OCI-LY1 (cell line): ENCODE measurements around the gene NSG1.

Experiments
- H2AFZ ChIP-seq: fragments of 200-600 bp; sonication (generic), shearing (Covaris generic); 2 replicates; pipeline ENCODE4 v1.6.0; 2014; ENCODE audit warnings: antibody characterized with exemption, mild to moderate bottlenecking, low read length
- H3F3A ChIP-seq: fragments of 200-600 bp; sonication (generic), shearing (Covaris generic); 2 replicates; pipeline ENCODE4 v1.6.0; 2014; ENCODE audit warnings: mild to moderate bottlenecking, antibody characterized with exemption, low read length, moderate library complexity; ENCODE audit not compliant: insufficient read depth
- H3K27ac ChIP-seq: fragments of 200-600 bp; sonication (generic); 2 replicates; pipeline ENCODE4 v1.5.1; 2014; ENCODE audit warnings: low read length, mixed run types, mild to moderate bottlenecking, low read depth; ENCODE audit not compliant: poor library complexity, severe bottlenecking
- H3K27me3 ChIP-seq: fragments of 200-600 bp; sonication (generic); 2 replicates; pipeline ENCODE4 v1.6.0; 2014; ENCODE audit warnings: antibody characterized with exemption, mild to moderate bottlenecking, low read length, moderate library complexity; ENCODE audit not compliant: insufficient read depth
- H3K36me3 ChIP-seq: fragments of 200-600 bp; sonication (generic); 2 replicates; pipeline ENCODE4 v1.6.1; 2014; ENCODE audit warnings: mild to moderate bottlenecking, antibody characterized with exemption, low read length, moderate library complexity, mixed read lengths; ENCODE audit not compliant: insufficient read depth
- H3K4me1 ChIP-seq: fragments of 200-600 bp; sonication (generic); 2 replicates; pipeline ENCODE4 v1.5.1; 2014; ENCODE audit warnings: mild to moderate bottlenecking, low read length, moderate library complexity; ENCODE audit not compliant: insufficient read depth, severe bottlenecking
- H3K4me2 ChIP-seq: fragments of 200-600 bp; sonication (generic), shearing (Covaris generic); 2 replicates; pipeline ENCODE4 v1.6.1; 2014; ENCODE audit warnings: low read length
- H3K4me3 ChIP-seq: fragments of 200-600 bp; sonication (generic); 2 replicates; pipeline ENCODE4 v1.5.1; 2014; ENCODE audit warnings: low read length, low read depth, mild to moderate bottlenecking, mixed read lengths; ENCODE audit not compliant: poor library complexity, severe bottlenecking
- H3K79me2 ChIP-seq: fragments of 200-600 bp; shearing (Covaris generic); 2 replicates; pipeline ENCODE4 v1.6.1; 2016; ENCODE audit warnings: mixed run types, low read length, mixed read lengths; ENCODE audit not compliant: insufficient read depth
- H3K9ac ChIP-seq: fragments of 200-600 bp; sonication (generic), shearing (Covaris generic); 2 replicates; pipeline ENCODE4 v1.6.1; 2014; ENCODE audit warnings: mild to moderate bottlenecking, low read length, mixed read lengths
- H3K9me2 ChIP-seq: fragments of 200-600 bp; sonication (generic), shearing (Covaris generic); 2 replicates; pipeline ENCODE4 v1.6.1; 2014; ENCODE audit warnings: low read depth, mild to moderate bottlenecking, low read length, mixed read lengths
- H3K9me3 ChIP-seq: fragments of 200-600 bp; shearing (Covaris generic); 2 replicates; pipeline ENCODE4 v1.6.1; 2014; ENCODE audit warnings: low read length, mixed read lengths
- H4K20me1 ChIP-seq: fragments of 200-600 bp; sonication (generic), shearing (Covaris generic); 2 replicates; pipeline ENCODE4 v1.6.0; 2016; ENCODE audit warnings: mild to moderate bottlenecking, low read length; ENCODE audit not compliant: insufficient read depth
- CTCF ChIP-seq: fragments of 200-600 bp; sonication (generic), shearing (Covaris generic); IDR thresholded peaks from 2 replicates; pipeline ENCODE4 v1.5.1; 2017; ENCODE audit warnings: mild to moderate bottlenecking, antibody characterized with exemption, low read length, moderate library complexity, mixed read lengths
- EZH2 ChIP-seq: fragments of 200-600 bp; sonication (generic), shearing (Covaris generic); IDR thresholded peaks from 2 replicates; pipeline ENCODE4 v1.8.0; 2017; ENCODE audit warnings: borderline replicate concordance, mixed run types, mild to moderate bottlenecking, antibody characterized with exemption, low read length, moderate library complexity, mixed read lengths

NSG1 gene

GRCh38 chr4:4411906-4412305 lies 25.0 kb downstream of the NSG1 start:
- H3K9me2 ChIP-seq: no peaks in the 10 kb centered on the region
- no peak for TF ChIP-seq CTCF
- no peak for TF ChIP-seq EZH2
- H3F3A ChIP-seq: no peaks in the 10 kb centered on the region
- H3K36me3 ChIP-seq: peaks cover 34% of the 10 kb centered on the region
- H3K9ac ChIP-seq: no peak overlapping the region
- no peak overlapping the region for H3K4me2 ChIP-seq
- no peaks in the 10 kb centered on the region for H4K20me1 ChIP-seq
- no peaks in the 10 kb centered on the region for H3K9me3 ChIP-seq
- H3K27ac ChIP-seq: no peak overlapping the region
- H3K4me3 ChIP-seq: no peak overlapping the region
- H2AFZ ChIP-seq: no peak overlapping the region
- H3K27me3 ChIP-seq: no peaks in the 10 kb centered on the region
- H3K4me1 ChIP-seq: peaks cover 13% of the 10 kb centered on the region
- H3K79me2 ChIP-seq: no peaks in the 10 kb centered on the region

DNA sequence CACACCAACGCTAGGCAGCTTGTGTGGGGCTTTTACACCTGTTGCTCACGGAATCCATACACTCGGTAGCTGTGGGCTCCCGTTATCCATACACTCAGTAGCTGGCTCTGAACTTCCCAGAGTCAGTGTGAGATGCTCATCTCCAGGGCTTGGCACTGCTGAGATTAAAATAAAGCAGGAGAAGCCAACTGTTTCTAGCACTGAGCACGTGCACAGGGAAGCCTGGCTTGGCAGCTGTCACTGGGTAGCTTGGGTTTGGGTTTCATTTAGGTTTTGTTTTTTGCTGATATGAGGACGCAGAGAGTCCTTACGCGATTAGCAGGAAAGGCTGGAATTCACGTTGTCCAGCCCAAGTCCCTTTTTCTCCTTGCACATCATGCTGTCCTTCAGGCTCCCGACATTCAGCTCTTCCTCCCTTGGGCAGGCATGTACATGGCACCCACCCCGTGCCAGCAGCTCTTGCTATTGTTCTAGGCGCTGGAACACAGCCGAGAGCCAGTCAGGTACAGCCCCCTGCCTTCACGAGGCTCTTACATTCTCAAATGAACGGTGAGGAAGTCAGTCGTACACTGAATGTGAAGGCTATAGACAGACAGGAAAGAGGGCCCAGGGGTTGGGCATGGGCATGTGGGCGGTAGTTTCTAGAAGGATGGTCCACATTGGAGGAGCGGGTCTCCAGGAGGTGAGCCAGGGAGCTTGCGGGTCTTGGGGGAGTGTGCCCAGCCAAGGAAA lies 25.9 kb downstream of the NSG1 start:
- no peaks in the 10 kb centered on the region for H3K9me2 ChIP-seq
- H3K36me3 ChIP-seq: peaks cover 43% of the 10 kb centered on the region
- H3K27me3 ChIP-seq: no peaks in the 10 kb centered on the region
- H3F3A ChIP-seq: no peaks in the 10 kb centered on the region
- TF ChIP-seq CTCF (no peak), EZH2 (no peak)
- no peaks in the 10 kb centered on the region for H4K20me1 ChIP-seq
- H3K4me1 ChIP-seq: peaks cover 4% of the 10 kb centered on the region
- H3K27ac ChIP-seq: no peak overlapping the region
- no peaks in the 10 kb centered on the region for H3K79me2 ChIP-seq
- no peak overlapping the region for H2AFZ ChIP-seq
- H3K4me3 ChIP-seq: no peak overlapping the region
- no peak overlapping the region for H3K9ac ChIP-seq
- no peaks in the 10 kb centered on the region for H3K9me3 ChIP-seq
- no peak overlapping the region for H3K4me2 ChIP-seq

DNA sequence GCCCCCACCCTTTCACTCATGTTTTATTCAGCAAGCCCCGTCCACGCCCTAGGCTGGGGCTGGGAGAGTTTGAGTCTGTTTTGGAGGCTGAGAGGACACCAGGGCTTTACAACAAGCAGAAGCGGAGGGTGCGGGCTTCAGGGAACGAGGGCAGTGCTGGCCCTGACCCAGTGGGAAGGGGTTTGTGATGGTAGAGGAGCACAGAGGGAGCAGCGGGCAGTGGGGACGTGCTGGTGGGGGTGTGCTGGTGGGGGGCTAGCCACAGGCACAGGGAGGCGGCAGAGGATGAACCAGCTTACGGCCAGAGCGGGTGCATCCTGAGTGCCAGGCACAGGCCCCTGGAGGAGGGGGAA lies 26.4 kb downstream of the NSG1 start:
- no peaks in the 10 kb centered on the region for H3K9me2 ChIP-seq
- H4K20me1 ChIP-seq: no peaks in the 10 kb centered on the region
- no peaks in the 10 kb centered on the region for H3K79me2 ChIP-seq
- H3K36me3 ChIP-seq: peaks cover 48% of the 10 kb centered on the region
- no peaks in the 10 kb centered on the region for H3K4me1 ChIP-seq
- no peaks in the 10 kb centered on the region for H3K9me3 ChIP-seq
- H3K4me2 ChIP-seq: no peak overlapping the region
- no peaks in the 10 kb centered on the region for H3F3A ChIP-seq
- H3K9ac ChIP-seq: no peak overlapping the region
- H3K27me3 ChIP-seq: no peaks in the 10 kb centered on the region
- H2AFZ ChIP-seq: no peak overlapping the region
- H3K4me3 ChIP-seq: no peak overlapping the region
- no peak overlapping the region for H3K27ac ChIP-seq
- TF ChIP-seq EZH2 (no peak), CTCF (no peak)
